ENCODE measurements around the gene CDKAL1. TPM values are rescaled to one million over a fixed set of nuclear protein-coding genes. Genes with fewer than 3 reads are reported as not detected.

Gene CDKAL1
- total and polyA plus RNA-seq, 2 donors (not counting 3 experiments of a cell fraction or from before 2014, with no cell fraction given) = 6.1 to 20.5 TPM

- FAIRE-seq (no peak), DNase-seq (ENCODE audit: low read depth, low spot score) (no peak)
- no peaks in the 10 kb centered on the region for H3K9me3 ChIP-seq (replicated peaks; ENCODE audit: control insufficient read depth, insufficient read depth, low read length)
- H3K27ac ChIP-seq (ENCODE audit: insufficient read depth, low read depth, low read length) = no peak overlapping the region
- ChIA-PET POLR2A (no interaction called here), CTCF (interaction anchor here (0.8 kb wide), 1 partner anchor 287 kb away, joined by 3 read pairs; no protein-coding TSS in a partner anchor)
- TF ChIP-seq POLR2A (IDR thresholded peaks at IDR 0.05; ENCODE audit: low read depth, low read length) (no peak), JUN (IDR thresholded peaks at IDR 0.05; ENCODE audit: borderline replicate concordance, insufficient read depth, insufficient read length, low read depth) (no peak), POLR2AphosphoS5 (IDR thresholded peaks at IDR 0.05; ENCODE audit: insufficient read depth, low read depth, low read length) (no peak), GATA2 (IDR thresholded peaks at IDR 0.05; ENCODE audit: insufficient read depth, insufficient read length, low read depth, low read length) (no peak), MAX (IDR thresholded peaks at IDR 0.05; ENCODE audit: insufficient read depth, insufficient read length) (no peak), MYC (IDR thresholded peaks at IDR 0.05; ENCODE audit: low read depth, low read length) (no peak), CTCF (IDR thresholded peaks at IDR 0.05; ENCODE audit: extremely low read depth in 1 of 2, insufficient read depth in 1 of 2, low read depth in 1 of 2, low read length in 2 of 2) (no peak), EZH2 (IDR thresholded peaks at IDR 0.05; ENCODE audit: borderline replicate concordance, low read depth, low read length, severe bottlenecking) (no peak)
- no peaks in the 10 kb centered on the region for H3K9me1 ChIP-seq (replicated peaks; ENCODE audit: control insufficient read depth, extremely low read depth, insufficient read depth, low read length)
- dilution Hi-C loops (cut with MboI; ENCODE audit: extremely low pct_ligation_motif_present, low sequenced_read_pairs) (no loop called here), intact Hi-C loops (cut with micrococcal nuclease) (no loop called here)
- H3K4me3 ChIP-seq (replicated peaks in 1 of 3; ENCODE audit: insufficient read depth in 1 of 3, low read depth in 1 of 3, low read length in 3 of 3) = no peak overlapping the region
- no peaks in the 10 kb centered on the region for H4K20me1 ChIP-seq (replicated peaks; ENCODE audit: control insufficient read depth, extremely low read depth, insufficient read depth, low read length)
- BruUV-seq (replicated peaks) = no TSS peak
- no peak overlapping the region for H3K4me2 ChIP-seq (ENCODE audit: insufficient read depth, low read length)
- H3K4me1 ChIP-seq (ENCODE audit: control insufficient read depth, extremely low read depth, insufficient read depth, low read length) = no peaks in the 10 kb centered on the region
- H3K9ac ChIP-seq (replicated peaks; ENCODE audit: extremely low read depth, insufficient read depth, low read length) = no peak overlapping the region
- H3K79me2 ChIP-seq (ENCODE audit: control insufficient read depth, insufficient read depth, low read length) = no peaks in the 10 kb centered on the region
- H2AFZ ChIP-seq (ENCODE audit: low read depth, low read length) = no peak overlapping the region
- no peaks in the 10 kb centered on the region for H3K27me3 ChIP-seq (ENCODE audit: control insufficient read depth in 2 of 2, insufficient read depth in 2 of 2, low read length in 2 of 2)
- no peaks in the 10 kb centered on the region for H3K36me3 ChIP-seq (ENCODE audit: control insufficient read depth in 2 of 2, extremely low read depth in 1 of 2, insufficient read depth in 2 of 2, low read length in 2 of 2)
Measured at GRCh38 chr6:20837189-20837588, 302.9 kb downstream of the CDKAL1 start.
